Tibial nerve (tissue), 4 donors: ENCODE measurements around the gene CEP128. TPM values are rescaled to one million over a fixed set of nuclear protein-coding genes. Genes with fewer than 3 reads are reported as not detected.

Source experiments
- DNase-seq, 2 donors: peaks; one replicate each; pipeline ENCODE4 v3.0.0-alpha.2; 2019; ENCODE audit warnings: low spot score in 2 of 2
- H3K27ac ChIP-seq, 4 donors: fragments of 200-600 bp; sonication (generic) in 3 of 4; one replicate each; pipeline ENCODE4 v1.5.1; 2017 to 2019; ENCODE audit warnings: mild to moderate bottlenecking in 1 of 4
- H3K27me3 ChIP-seq, 2 donors: fragments of 200-600 bp; sonication (generic) in 1 of 2; one replicate each; pipeline versions ENCODE4 v1.5.1 to v1.6.0; 2017 to 2019
- H3K36me3 ChIP-seq, 3 donors: fragments of 200-600 bp; sonication (generic); one replicate each; pipeline ENCODE4 v1.5.1; 2018 to 2019
- H3K4me1 ChIP-seq, 4 donors: fragments of 200-600 bp; sonication (generic) in 3 of 4; one replicate each; pipeline ENCODE4 v1.5.1; 2017 to 2019
- H3K4me3 ChIP-seq, 4 donors: fragments of 200-600 bp; sonication (generic) in 3 of 4; one replicate each; pipeline ENCODE4 v1.5.1; 2017 to 2019; ENCODE audit warnings: mild to moderate bottlenecking in 1 of 4, moderate library complexity in 1 of 4
- H3K9me3 ChIP-seq, 4 donors: fragments of 200-600 bp; sonication (generic) in 3 of 4; one replicate each; pipeline ENCODE4 v1.5.1; 2017 to 2019
- CTCF ChIP-seq, 5 experiments: fragments of 200-600 bp in 3 of 5; fragments of 450-650 bp in 2 of 5; sonication (generic) in 3 of 5; IDR thresholded peaks; one replicate each; pipeline ENCODE4 v1.5.1; 2016 to 2019; ENCODE audit warnings: antibody characterized with exemption in 5 of 5, mild to moderate bottlenecking in 3 of 5, moderate library complexity in 2 of 5
- EP300 ChIP-seq, 2 donors: sonication (generic); formaldehyde crosslinking; IDR thresholded peaks; one replicate each; pipeline ENCODE4 v1.6.1; 2017; ENCODE audit warnings: antibody characterized with exemption in 2 of 2, mild to moderate bottlenecking in 1 of 2
- POLR2A ChIP-seq, 2 donors: fragments of 450-650 bp; IDR thresholded peaks; one replicate each; pipeline ENCODE4 v1.6.1; 2017; ENCODE audit warnings: antibody characterized with exemption in 2 of 2, mild to moderate bottlenecking in 2 of 2, moderate library complexity in 2 of 2
- WGBS, 2 donors: methylation state at CpG; one replicate each; pipeline ENCODE4 v1.1.5; 2018; 5-methylcytosine and 5-hydroxymethylcytosine counted together
- total RNA-seq, 4 donors: library from RNA; depleted of rRNA; stranded (reverse); fragments of >200 nt; gene quantifications; one replicate each; pipeline ENCODE4 v1.1.0, GENCODE V29; 2016

Gene CEP128
- total RNA-seq, 4 donors from 2014 or later = 7.3 to 13.9 (median 12.5) TPM

GRCh38 chr14:80585506-80585835 is 356.1 kb downstream of the CEP128 start:
- Histone ChIP-seq H3K9me3 (peaks cover 0 to 6% (median 2%) of the 10 kb centered on the region in 4 donors), H3K4me3 (no peak overlapping the region), H3K27ac (no peak overlapping the region), H3K4me1 (peaks cover 0 to 14% (median 3%) of the 10 kb centered on the region in 4 donors), H3K36me3 (no peaks in the 10 kb centered on the region), H3K27me3 (no peaks in the 10 kb centered on the region)
- 84 to 87% methylated on average over 1 of the region's 1 CpG for WGBS, 2 donors
- TF ChIP-seq EP300 (IDR thresholded peaks at IDR 0.05) (no peak), CTCF (IDR thresholded peaks at IDR 0.05) (no peak), POLR2A (IDR thresholded peaks at IDR 0.05) (no peak)
- no peak for DNase-seq

GRCh38 chr14:80584744-80585505 is 356.6 kb downstream of the CEP128 start:
- Histone ChIP-seq H3K4me3 (no peak overlapping the region), H3K36me3 (no peaks in the 10 kb centered on the region), H3K27me3 (no peaks in the 10 kb centered on the region), H3K4me1 (peaks cover 0 to 14% (median 3%) of the 10 kb centered on the region in 4 donors), H3K27ac (no peak overlapping the region), H3K9me3 (peaks cover 0 to under 1% (median 0%) of the 10 kb centered on the region in 4 donors)
- DNase-seq = no peak
- TF ChIP-seq CTCF (IDR thresholded peaks at IDR 0.05) = no peak
- TF ChIP-seq POLR2A (IDR thresholded peaks at IDR 0.05) = no peak
- no peak for TF ChIP-seq EP300 (IDR thresholded peaks at IDR 0.05)
- 46 to 55% methylated on average over 2 of the region's 2 CpGs for WGBS, 2 donors

DNA sequence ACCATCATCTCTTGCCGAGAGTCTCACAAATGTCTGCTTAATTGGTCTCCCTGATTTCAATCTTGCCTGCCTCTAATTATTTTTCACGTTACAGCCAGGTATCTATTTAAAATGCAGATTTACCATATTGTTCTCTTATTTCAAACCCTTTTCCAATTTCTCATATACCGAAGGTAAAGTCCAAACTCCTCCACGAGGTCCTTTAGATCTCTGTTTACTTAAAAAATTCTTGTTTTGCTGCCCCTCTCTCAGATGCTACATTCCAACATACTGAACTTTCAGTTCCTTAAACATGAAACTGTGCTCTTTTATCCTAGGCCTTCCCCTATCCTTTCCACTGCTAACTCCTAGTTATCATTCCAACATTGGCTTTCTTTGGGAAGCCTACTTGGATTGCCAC is 363.9 kb downstream of the CEP128 start:
- Histone ChIP-seq H3K36me3 (no peaks in the 10 kb centered on the region), H3K27ac (no peak overlapping the region), H3K9me3 (no peaks in the 10 kb centered on the region), H3K4me1 (no peaks in the 10 kb centered on the region), H3K27me3 (no peaks in the 10 kb centered on the region), H3K4me3 (no peak overlapping the region)
- WGBS, 2 donors = 86 to 88% methylated on average over 4 of the region's 4 CpGs
- no peak for DNase-seq
- TF ChIP-seq POLR2A (IDR thresholded peaks at IDR 0.05) (no peak), EP300 (IDR thresholded peaks at IDR 0.05) (no peak), CTCF (IDR thresholded peaks at IDR 0.05) (no peak)

GRCh38 chr14:80576401-80576800 is 365.1 kb downstream of the CEP128 start:
- no peak overlapping the region for H3K4me3 ChIP-seq
- no peaks in the 10 kb centered on the region for H3K9me3 ChIP-seq
- H3K36me3 ChIP-seq = no peaks in the 10 kb centered on the region
- 70 to 74% methylated on average over 3 of the region's 3 CpGs for WGBS, 2 donors
- DNase-seq = no peak
- no peaks in the 10 kb centered on the region for H3K27me3 ChIP-seq
- no peak overlapping the region for H3K27ac ChIP-seq
- no peak for TF ChIP-seq POLR2A (IDR thresholded peaks at IDR 0.05)
- no peak for TF ChIP-seq EP300 (IDR thresholded peaks at IDR 0.05)
- TF ChIP-seq CTCF (IDR thresholded peaks at IDR 0.05) = no peak
- H3K4me1 ChIP-seq = no peaks in the 10 kb centered on the region

DNA sequence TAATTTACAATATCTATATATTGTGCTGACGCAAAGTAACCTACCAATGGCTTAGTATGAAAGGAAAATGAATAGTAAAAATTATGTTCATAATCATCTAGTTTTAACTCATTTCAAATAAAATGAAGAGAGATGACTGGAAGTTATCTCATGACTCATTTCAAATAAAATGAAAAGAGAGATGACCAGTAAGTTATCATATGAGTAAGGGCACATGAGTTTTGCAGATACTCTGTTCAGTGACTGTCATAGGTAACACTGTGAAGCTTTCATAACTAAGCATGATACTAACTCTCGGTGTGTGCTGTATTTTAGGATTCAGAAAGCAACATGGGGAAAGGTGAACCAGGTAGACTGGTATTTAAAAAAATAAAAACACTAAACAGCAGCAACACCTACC is 365.8 kb downstream of the CEP128 start:
- H3K36me3 ChIP-seq = no peaks in the 10 kb centered on the region
- 93 to 96% methylated on average over 2 of the region's 2 CpGs for WGBS, 2 donors
- H3K4me3 ChIP-seq = no peak overlapping the region
- no peaks in the 10 kb centered on the region for H3K27me3 ChIP-seq
- no peak overlapping the region for H3K27ac ChIP-seq
- no peak for DNase-seq
- TF ChIP-seq EP300 (IDR thresholded peaks at IDR 0.05) = no peak
- no peak for TF ChIP-seq CTCF (IDR thresholded peaks at IDR 0.05)
- TF ChIP-seq POLR2A (IDR thresholded peaks at IDR 0.05) = no peak
- H3K4me1 ChIP-seq = no peaks in the 10 kb centered on the region
- H3K9me3 ChIP-seq = no peaks in the 10 kb centered on the region
